CD4-positive, alpha-beta T cell treated with Interleukin-6 at 100 ng/mL for 8 hours (primary cell): Measurements from ENCODE around the gene DCX.

Experiments used
- DNase-seq: peaks from one replicate; pipeline ENCODE4 v3.0.0-alpha.2; 2020; ENCODE audit warnings: mixed read lengths, low spot score

The DCX gene

GRCh38 chrX:111309083-111309482, 102.9 kb downstream of the DCX start:
- no peak for DNase-seq

GRCh38 chrX:111308039-111308438, 104.0 kb downstream of the DCX start:
- no peak for DNase-seq

DNA sequence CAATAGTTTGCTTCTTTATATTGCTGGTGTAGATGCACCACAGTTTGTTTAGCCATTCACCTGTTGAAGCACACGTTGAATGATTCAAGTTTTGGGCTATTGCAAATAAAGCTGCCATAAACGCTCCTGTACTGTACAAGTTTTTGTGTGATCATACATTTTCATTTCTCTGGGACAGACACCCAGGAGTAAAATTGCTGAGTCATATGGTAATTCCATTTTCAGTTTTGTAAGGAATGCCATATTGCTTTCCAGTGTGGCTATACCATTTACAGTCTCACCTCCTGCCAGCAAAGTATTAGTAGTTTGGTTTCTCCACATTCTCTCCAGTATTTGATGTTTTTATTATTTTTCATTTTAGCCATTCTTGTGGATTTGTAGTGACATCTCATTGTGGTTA, 109.7 kb downstream of the DCX start:
- no peak for DNase-seq

DNA sequence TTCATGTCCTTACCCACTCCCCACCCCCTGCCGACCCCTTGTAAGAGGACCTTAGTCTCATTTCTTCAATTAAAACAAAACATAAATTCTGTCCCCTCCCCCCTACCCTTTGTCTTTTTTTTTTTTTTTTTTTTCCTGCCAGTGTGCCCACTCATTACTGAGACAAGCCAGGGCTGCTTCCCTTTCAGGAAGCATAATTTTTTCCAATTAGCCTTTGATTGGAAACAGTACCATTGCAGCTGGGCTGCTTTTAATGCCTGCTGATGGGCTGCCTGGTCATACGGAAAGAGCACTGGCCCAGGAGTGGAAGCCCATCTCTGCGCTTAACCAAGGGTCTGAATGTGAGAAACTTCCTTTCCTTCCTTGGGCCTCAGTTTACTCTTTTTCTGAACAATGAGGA, 123.2 kb downstream of the DCX start:
- DNase-seq: no peak

DNA sequence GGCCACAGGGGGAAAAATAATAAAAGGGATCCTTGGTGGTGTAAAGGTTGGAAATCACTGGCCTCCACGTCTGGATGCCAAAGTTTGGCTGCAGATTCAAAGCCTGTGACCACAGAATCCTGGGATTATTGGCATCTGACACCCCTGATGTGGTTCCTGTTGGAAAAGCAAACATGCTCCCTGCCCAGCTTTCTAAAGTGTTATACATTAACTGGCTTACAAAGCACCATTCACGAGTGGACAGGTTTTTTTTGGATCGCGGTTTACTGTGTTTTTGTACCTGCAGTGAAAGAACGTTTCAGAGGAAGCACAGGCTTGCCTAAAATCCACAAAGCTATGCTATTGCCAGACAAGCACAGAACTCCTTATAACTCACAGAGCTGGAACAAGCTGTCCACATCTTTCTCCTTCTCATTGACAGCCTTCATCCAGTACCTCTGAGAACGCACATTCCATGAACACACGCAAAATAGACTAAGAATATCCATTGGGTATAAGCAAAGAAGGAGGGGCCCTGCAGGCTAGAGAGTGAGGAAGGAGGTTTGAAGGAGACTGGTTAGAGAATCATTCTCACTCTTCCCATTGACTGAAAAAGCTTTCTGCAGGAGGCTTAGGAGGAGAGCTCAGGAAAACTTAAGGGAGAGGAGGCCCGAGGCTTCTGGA, 127.2 kb downstream of the DCX start:
- DNase-seq: no peak

GRCh38 chrX:111283446-111283845, 128.5 kb downstream of the DCX start:
- no peak for DNase-seq

DNA sequence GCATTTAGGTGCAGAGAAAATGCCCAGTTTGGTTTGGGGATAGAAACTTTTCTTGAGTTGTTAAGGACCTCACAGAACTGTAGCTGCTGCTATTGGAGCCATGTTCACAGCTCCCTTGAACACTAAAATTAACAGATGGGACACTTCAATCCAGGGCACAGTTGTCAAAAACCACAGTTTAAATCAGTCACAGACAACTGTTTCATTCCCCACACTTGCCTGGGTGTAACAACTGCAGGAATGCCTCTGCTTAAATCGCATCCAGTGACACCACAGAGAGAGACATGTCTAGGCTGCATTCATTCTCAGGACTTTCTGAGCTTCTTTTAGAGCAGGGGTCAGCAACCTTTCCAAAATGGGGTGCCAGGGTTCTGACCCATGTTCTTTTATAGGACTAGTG, 129.0 kb downstream of the DCX start:
- no peak for DNase-seq

DNA sequence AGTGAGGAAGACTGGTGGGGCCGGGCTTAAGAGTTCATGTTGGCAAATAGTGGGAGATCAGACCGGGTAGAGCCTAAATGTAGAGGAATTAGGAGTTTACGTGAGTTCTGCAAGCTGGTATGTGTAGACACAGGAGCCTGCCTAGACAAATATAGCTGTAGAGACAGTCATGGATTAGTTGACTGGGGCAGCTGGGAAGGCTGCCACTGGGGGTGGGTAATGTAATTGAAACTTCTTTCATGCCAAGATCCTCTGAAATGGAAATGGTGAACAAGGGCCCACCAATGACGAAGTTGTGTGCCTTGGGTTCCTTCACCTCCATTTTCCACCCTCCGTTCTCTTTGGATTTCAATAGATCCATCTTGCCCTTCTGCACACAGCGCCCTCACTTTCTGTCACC, 129.9 kb downstream of the DCX start:
- DNase-seq: no peak

DNA sequence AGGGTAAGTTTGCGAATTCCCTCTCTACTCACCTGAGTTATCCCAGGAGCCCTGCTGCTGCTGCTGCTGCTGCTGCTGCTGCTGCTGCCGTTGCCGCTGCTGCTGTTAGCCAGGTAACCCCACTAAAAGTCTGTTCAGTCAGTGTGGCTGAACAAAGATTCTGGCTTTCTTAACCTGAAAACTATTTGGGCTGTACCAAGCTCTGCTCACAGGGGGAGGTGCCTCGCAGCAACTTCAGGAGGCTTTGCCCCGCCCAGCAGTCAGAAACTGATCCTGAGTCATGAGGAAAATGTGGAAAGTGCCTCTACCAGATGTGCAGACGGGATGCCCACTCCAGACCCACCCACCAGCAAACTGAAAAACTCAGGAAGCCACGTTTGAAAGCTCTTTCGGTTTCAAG, 141.7 kb downstream of the DCX start, which contains the start of gene CAPN6:
Gene CAPN6 (minus strand): TSS at position 145 of the 400 bp plus-strand sequence. CDS start 6,547 bp downstream, outside the sequence.
- no peak for DNase-seq

DNA sequence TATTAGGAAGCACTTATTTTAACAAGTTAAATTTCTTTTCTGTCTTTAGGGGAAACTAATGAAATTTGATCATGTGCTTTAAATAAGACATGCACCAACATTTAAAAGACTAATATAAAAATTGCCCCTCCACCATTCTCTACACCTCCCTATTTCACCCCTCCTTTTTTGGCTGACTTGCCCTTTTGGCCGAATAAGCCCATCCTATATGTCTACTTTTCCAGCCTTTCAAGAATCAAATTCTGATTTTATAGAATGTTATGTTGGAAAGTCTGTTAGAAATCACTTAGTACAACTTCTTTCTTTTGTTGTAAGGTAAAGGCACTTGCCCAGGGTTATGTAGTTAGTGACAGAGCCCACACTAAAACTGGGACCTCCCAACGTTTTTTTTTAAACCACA, 143.5 kb downstream of the DCX start:
- DNase-seq: no peak

DNA sequence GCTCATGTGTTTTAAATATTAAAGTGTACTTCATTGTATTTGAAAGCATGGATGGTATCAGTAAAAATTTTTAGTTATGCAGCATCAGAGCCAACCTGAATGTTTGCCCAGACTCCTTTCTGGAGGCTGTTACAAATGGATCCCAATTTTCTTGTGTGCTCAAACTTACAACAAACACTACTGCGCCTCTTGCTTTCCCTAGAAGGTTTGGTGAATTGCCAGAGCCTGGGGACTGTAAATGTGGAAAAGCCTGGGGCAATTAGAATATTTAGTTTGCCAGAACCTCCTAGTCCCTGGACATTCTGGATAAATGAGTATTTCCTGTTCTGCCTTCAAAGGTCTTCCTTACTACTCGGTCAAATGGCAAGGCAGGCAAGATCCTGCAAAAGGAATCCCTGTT, 146.5 kb downstream of the DCX start:
- no peak for DNase-seq

GRCh38 chrX:111264385-111264784, 147.6 kb downstream of the DCX start:
- DNase-seq: no peak

DNA sequence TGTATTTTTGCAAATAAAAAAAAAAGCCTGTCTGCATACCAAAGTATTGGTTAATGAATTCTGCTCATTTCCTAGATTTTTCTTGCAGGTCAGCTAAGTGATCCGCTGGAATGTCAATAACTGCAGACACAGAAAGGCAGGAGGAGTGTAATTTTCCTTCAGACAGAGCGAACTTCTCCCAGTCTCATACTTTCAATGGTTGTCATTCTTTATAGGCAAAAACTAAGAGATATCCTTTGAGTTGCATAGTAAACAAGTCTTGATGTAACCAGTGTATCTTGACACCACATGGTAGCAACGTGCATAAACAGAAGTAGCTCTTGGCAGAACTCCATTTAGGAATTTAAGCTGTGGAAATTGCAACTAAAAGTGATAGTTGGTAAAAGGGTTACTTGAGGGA, 149.9 kb downstream of the DCX start:
- no peak for DNase-seq

DNA sequence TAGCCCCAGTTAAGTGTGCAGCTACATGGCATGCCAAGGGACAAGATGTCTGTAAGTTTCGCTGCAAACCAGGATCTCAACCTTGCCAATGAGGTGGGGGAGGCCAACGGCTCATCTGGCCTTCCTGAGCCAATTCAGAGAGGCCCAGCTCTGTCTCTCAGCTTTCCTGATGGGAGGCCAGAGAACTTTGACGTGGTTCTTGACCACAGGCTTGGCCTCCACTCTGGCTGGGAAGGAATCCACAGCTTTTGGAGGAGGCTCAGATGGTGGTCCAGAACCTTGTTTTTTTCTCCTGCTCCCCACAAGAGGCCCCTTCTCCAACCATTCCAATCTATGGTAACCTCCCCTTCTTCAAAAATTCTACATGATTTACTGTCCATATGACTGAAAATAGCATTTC, 151.5 kb downstream of the DCX start:
- DNase-seq: no peak

DNA sequence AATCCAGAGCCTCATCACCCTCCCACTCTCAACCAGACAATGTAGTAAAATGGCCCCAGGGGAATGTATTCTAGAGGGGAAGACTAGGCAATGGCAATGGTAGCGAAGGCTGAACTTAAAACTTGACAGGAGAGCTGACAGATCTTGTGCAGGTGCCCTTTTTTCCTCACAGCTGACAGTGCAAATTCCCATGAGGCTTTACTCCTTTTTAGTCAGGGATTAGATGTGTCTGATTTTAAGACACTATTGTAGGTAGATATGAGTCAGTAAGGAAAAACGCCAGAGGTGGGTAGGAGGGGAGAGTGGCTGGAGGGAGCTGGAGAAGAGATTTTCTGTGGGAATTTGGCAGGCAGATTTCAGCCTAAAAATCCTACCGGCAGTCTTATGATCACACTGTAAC, 152.4 kb downstream of the DCX start:
- no peak for DNase-seq

- no peak for DNase-seq
These were observed 154.3 kb downstream of the DCX start for GRCh38 chrX:111257733-111258132.

DNA sequence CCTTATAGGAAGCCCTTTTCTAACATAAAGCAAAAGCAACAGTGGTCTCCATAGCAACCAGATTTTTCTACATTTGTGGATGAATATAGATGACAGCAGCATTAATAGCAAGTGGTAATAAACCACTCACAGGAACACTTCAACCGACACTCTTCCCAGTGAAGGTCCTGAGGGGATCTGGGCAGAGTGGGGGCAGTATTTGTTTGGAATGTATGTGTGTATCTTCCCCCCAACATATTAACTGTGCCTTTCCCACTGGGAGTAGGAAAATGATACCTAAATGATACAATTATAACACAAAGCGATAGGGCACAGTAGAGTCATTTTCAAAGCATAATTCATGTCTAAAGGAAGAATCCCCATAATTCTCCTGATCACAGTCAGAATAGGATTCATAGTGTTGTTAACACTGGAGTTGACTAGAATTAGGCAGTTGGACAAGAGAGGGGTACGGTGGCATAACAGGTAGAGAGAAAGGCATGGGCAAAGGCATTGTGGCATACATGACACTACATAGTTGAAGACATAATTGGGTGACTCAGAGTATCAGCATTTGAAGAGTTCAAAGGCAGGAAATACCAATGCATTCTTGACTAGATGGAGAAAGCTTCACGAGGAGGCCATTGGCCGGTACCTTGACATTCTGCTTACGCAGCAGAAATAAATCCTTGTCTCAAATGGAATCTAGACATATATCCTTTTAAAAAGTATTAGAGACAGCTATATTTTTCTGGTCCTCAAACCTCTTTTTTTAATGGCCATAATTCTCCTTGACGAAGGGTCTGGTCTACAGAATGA, 156.9 kb downstream of the DCX start:
- DNase-seq: no peak

DNA sequence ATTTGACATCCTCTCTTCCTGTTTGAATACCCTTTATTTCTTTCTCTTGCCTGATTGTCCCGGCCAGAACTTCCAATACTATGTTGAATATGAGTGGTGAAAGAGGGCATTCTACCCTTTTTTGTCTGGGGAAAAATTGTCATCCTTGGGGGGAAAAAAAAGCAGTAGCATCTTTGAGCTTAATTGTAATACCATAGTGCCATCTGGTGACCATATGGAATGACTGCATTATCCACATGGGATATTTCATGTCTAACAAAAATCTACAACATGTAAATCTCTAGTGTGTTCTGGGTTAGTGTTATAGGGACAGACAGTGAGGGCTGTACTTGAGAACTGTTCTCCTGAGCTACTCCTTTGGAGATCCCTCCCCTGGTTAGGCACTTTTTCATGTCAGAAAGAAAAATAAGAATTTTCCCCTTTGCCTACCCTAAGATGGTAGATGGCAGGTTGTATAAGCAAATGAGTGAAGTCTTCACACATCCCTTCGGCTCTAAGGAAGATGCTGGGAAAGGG, 167.7 kb downstream of the DCX start:
- no peak for DNase-seq
